K562 (cell line): ENCODE data around the gene SLC36A2. TPM values are rescaled to one million over a fixed set of nuclear protein-coding genes. Genes with fewer than 3 reads are reported as not detected.

ENCODE experiments used
- ATAC-seq: fragments of 200-7000 bp; cut with Tn5 transposase; 3 replicates; pipeline ENCODE4 v1.9.1; 2020; ENCODE audit warnings: moderate library complexity
- BruUV-seq: library from RNA; stranded (reverse); fragments of 400-500 nt; replicated peaks from 2 replicates; lab custom pipeline; 2021; lab: Mats Ljungman, UMichigan
- CTCF ChIA-PET: fragments of 300-600 bp; formaldehyde crosslinking; extraction: SDS; loops from one replicate; lab custom pipeline; 2021; ENCODE audit warnings: low intra/inter-chr PET ratio; lab: Yijun Ruan, JAX
- POLR2A ChIA-PET: fragments of 300-600, 350-650 bp; sonication (Branson Sonifier 250); formaldehyde crosslinking; extraction: SDS; loops from one replicate; lab custom pipeline; 2021; ENCODE audit warnings: antibody characterized with exemption, inconsistent platforms; lab: Yijun Ruan, JAX
- DNase-seq, 4 experiments: peaks; one replicate each; pipeline versions ENCODE4 v3.0.0 to v3.0.0-alpha.2; 2011 to 2018; ENCODE audit warnings: low spot score in 3 of 4, mixed read lengths in 3 of 4; ENCODE audit errors: extremely low read depth in 1 of 4
- FAIRE-seq: peaks from 2 replicates; lab custom pipeline; 2011; peaks lifted over from hg19 to GRCh38; lab: Jason Lieb, UNC
- H2AFZ ChIP-seq: 2 replicates; pipeline ENCODE4 v1.6.0; 2011; ENCODE audit warnings: low read depth, low read length, control low read depth, inconsistent platforms
- H3K27ac ChIP-seq: fragments of 200-600 bp; 3 replicates; pipeline ENCODE4 v1.8.0; 2011; ENCODE audit warnings: low read depth, mild to moderate bottlenecking, control low read depth, inconsistent platforms, low read length, moderate library complexity, mixed read lengths; ENCODE audit errors: extremely low read depth
- H3K27me3 ChIP-seq, 2 experiments: fragments of 300-600 bp in 1 of 2; 2 replicates in 1 of 2; 3 replicates in 1 of 2; pipeline versions ENCODE4 v1.6.0 to v1.8.0; 2011; ENCODE audit warnings: inconsistent platforms in 2 of 2, low read length in 2 of 2, mild to moderate bottlenecking in 1 of 2, mixed read lengths in 1 of 2, moderate library complexity in 1 of 2; ENCODE audit not compliant: control insufficient read depth in 2 of 2, insufficient read depth in 2 of 2
- H3K36me3 ChIP-seq: fragments of 300-600 bp; 3 replicates; pipeline ENCODE4 v1.8.0; 2011; ENCODE audit warnings: mild to moderate bottlenecking, low read length, inconsistent platforms; ENCODE audit not compliant: control insufficient read depth, insufficient read depth
- H3K4me1 ChIP-seq, 2 experiments: fragments of 200-600 bp in 1 of 2; replicated peaks in 1 of 2; 2 replicates in 1 of 2; 3 replicates in 1 of 2; pipeline versions ENCODE4 v1.5.1 to v1.8.0; 2011; ENCODE audit warnings: inconsistent platforms in 2 of 2, low read length in 2 of 2, mild to moderate bottlenecking in 1 of 2, mixed read lengths in 1 of 2, moderate library complexity in 1 of 2; ENCODE audit not compliant: control insufficient read depth in 2 of 2, insufficient read depth in 2 of 2
- H3K4me2 ChIP-seq: 2 replicates; pipeline ENCODE4 v1.6.1; 2011; ENCODE audit warnings: low read length, control low read depth, inconsistent platforms, mixed read lengths; ENCODE audit not compliant: insufficient read depth
- H3K4me3 ChIP-seq: fragments of 200-600 bp; sonication (generic), shearing (Covaris generic); 2 replicates; pipeline ENCODE4 v1.5.1; 2016; ENCODE audit warnings: control low read depth, inconsistent platforms
- H3K79me2 ChIP-seq: fragments of 200-600 bp; 3 replicates; pipeline ENCODE4 v1.8.0; 2011; ENCODE audit warnings: low read length, inconsistent platforms; ENCODE audit not compliant: control insufficient read depth, insufficient read depth
- H3K9ac ChIP-seq, 2 experiments: 2 replicates each; pipeline versions ENCODE4 v1.6.0 to v1.6.1; 2011; ENCODE audit warnings: low read depth in 2 of 2, low read length in 2 of 2, control low read depth in 1 of 2, inconsistent platforms in 1 of 2, mild to moderate bottlenecking in 1 of 2, mixed read lengths in 1 of 2; ENCODE audit not compliant: insufficient read depth in 1 of 2
- H3K9me1 ChIP-seq: one replicate; pipeline ENCODE4 v1.6.0; 2011; ENCODE audit warnings: inconsistent platforms, mild to moderate bottlenecking, low read length, moderate library complexity; ENCODE audit not compliant: control insufficient read depth, insufficient read depth
- H3K9me3 ChIP-seq: replicated peaks from 2 replicates; pipeline ENCODE4 v1.5.1; 2011; ENCODE audit warnings: low read depth, low read length, inconsistent platforms; ENCODE audit not compliant: control insufficient read depth, insufficient read depth
- H4K20me1 ChIP-seq: replicated peaks from 2 replicates; pipeline ENCODE4 v1.6.1; 2011; ENCODE audit warnings: low read length, inconsistent platforms, mixed read lengths; ENCODE audit not compliant: control insufficient read depth, insufficient read depth
- CEBPG ChIP-seq, 3 experiments: fragments of 200-800 bp in 1 of 3; sonication (Bioruptor generic) in 1 of 3; sonication (generic) in 1 of 3; formaldehyde crosslinking in 1 of 3; IDR thresholded peaks in 2 of 3; conservative IDR thresholded peaks in 1 of 3; 2 replicates each; pipeline versions ENCODE4 v1.6.1 to v1.8.0; 2016 to 2022; ENCODE audit warnings: missing compliant biosample characterization in 2 of 3, missing genetic modification characterization in 2 of 3, mild to moderate bottlenecking in 1 of 3, missing genetic modification reagents in 1 of 3
- ELF1 ChIP-seq: fragments of 200-800 bp; sonication (Bioruptor generic); IDR thresholded peaks from 2 replicates; pipeline ENCODE4 v1.6.1; 2016; ENCODE audit warnings: missing genetic modification characterization, missing compliant biosample characterization
- ETV6 ChIP-seq, 3 experiments: fragments of 150-350 bp in 1 of 3; sonication (generic) in 1 of 3; formaldehyde crosslinking in 1 of 3; IDR thresholded peaks; 2 replicates each; pipeline versions ENCODE4 v1.6.1 to v1.8.0; 2014 to 2022; ENCODE audit warnings: borderline replicate concordance in 2 of 3, low read depth in 2 of 3, antibody characterized with exemption in 1 of 3, low read length in 1 of 3, mild to moderate bottlenecking in 1 of 3, missing genetic modification reagents in 1 of 3
- EZH2 ChIP-seq: IDR thresholded peaks from 2 replicates; pipeline ENCODE4 v1.6.1; 2012; ENCODE audit warnings: low read depth, mild to moderate bottlenecking, inconsistent platforms, low read length, borderline replicate concordance
- FIP1L1 ChIP-seq: fragments of 200-400 bp; formaldehyde crosslinking; IDR thresholded peaks from 2 replicates; pipeline ENCODE4 v1.6.1; 2018; ENCODE audit warnings: mild to moderate bottlenecking, low read depth, low read length; ENCODE audit not compliant: poor library complexity, severe bottlenecking
- KDM5B ChIP-seq: fragments of 200-600 bp; sonication (generic); IDR thresholded peaks from 2 replicates; pipeline ENCODE4 v1.6.1; 2012; ENCODE audit warnings: low read depth, mild to moderate bottlenecking, moderate library complexity, low read length, control low read depth, inconsistent platforms; ENCODE audit not compliant: insufficient replicate concordance
- NFYB ChIP-seq: IDR thresholded peaks from 2 replicates; pipeline ENCODE4 v1.6.1; 2011; ENCODE audit warnings: mild to moderate bottlenecking, moderate library complexity; ENCODE audit not compliant: insufficient read length; ENCODE audit errors: extremely low read depth
- ZBTB8A ChIP-seq: fragments of 450-650 bp; IDR thresholded peaks from 2 replicates; pipeline ENCODE4 v1.6.1; 2018; ENCODE audit warnings: mild to moderate bottlenecking, moderate library complexity; ENCODE audit not compliant: partially characterized antibody
- ZNF431 ChIP-seq: sonication (generic); formaldehyde crosslinking; IDR thresholded peaks from 2 replicates; pipeline ENCODE4 v1.8.0; 2022; ENCODE audit warnings: mild to moderate bottlenecking, missing genetic modification reagents
- ZNF668 ChIP-seq: fragments of 250-450 bp; sonication (Bioruptor Pico); IDR thresholded peaks from 2 replicates; pipeline ENCODE4 v1.8.0; 2022; ENCODE audit warnings: mild to moderate bottlenecking, inconsistent platforms
- WGBS: fragments of 100-300 bp; shearing (Covaris generic); methylation state at CpG from one replicate; pipeline ENCODE4 v1.1.6; 2016; ENCODE audit warnings: low coverage, mixed read lengths; ENCODE audit not compliant: insufficient coverage; ENCODE audit errors: missing lambda C conversion rate; 5-methylcytosine and 5-hydroxymethylcytosine counted together
- in situ Hi-C: fragments of 300-500 bp; cut with MboI; formaldehyde crosslinking; loops from 4 replicates; pipeline ENCODE4 v1.15.0; 2018; ENCODE audit warnings: inconsistent platforms, mixed read lengths
- intact Hi-C: fragments of 100-400 bp; cut with micrococcal nuclease; formaldehyde crosslinking; loops from 2 replicates; pipeline ENCODE4 v1.14.2; 2022
- polyA plus RNA-seq, 8 experiments: library from polyadenylated mRNA; depleted of rRNA in 4 of 8; stranded (reverse) in 5 of 8; unstranded in 3 of 8; fragments of >200 nt; fragmentation: Nextera tagmentation in 2 of 8; fragmentation: Illumina TruSeq in 1 of 8; extraction: Ambion mirVana in 2 of 8; extraction: Trizol in 1 of 8; gene quantifications; 2 replicates each; pipeline versions ENCODE4 v1.2.1 to v1.2.3, GENCODE V29; 2011 to 2014; ENCODE audit warnings: inconsistent platforms in 1 of 8, missing spikeins in 1 of 8
- total RNA-seq, 7 experiments: library from RNA; depleted of rRNA in 6 of 7; stranded (reverse); fragments of >200 nt in 6 of 7; fragmentation: Illumina TruSeq in 2 of 7; extraction: Trizol in 2 of 7; gene quantifications; 2 replicates each; pipeline versions ENCODE4 v1.2.1 to v1.2.3, GENCODE V29; 2011 to 2021; ENCODE audit warnings: low replicate concordance in 1 of 7
- TF ChIP-seq, protein P1 (sequence below): fragments of 450-650 bp; IDR thresholded peaks from 2 replicates; pipeline ENCODE4 v1.6.1; 2016; ENCODE audit warnings: missing biosample characterization, missing genetic modification characterization
- TF ChIP-seq, protein P2 (sequence below), 2 experiments: IDR thresholded peaks in 1 of 2; conservative IDR thresholded peaks in 1 of 2; 2 replicates each; pipeline ENCODE4 v1.6.1; 2016; ENCODE audit warnings: low read depth in 2 of 2, mild to moderate bottlenecking in 1 of 2, missing compliant biosample characterization in 1 of 2, missing genetic modification characterization in 1 of 2, moderate library complexity in 1 of 2

The SLC36A2 gene
- total and polyA plus RNA-seq, 9 of the 15 experiments (the other 6 are each of a cell fraction or from before 2014, with no cell fraction given), result not detected

DNA sequence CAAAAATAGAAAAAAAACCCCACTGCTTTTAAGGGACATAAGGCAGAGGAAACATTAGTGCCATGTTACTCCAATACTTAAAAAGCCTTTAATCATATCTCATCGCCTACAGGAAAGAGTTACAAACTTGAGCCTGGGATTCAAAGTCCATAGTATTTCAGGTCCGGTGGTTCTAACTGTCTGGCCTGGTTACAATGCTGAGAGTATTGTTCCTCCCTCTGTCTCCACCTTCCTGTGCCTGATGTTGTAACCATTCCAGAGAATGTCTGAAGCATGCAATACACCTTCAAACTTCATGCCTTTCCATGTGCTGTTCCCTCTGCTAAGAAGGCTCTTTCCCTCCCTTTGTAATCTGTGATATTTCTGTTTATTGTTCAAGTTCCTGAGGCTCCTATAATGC, 41.6 kb upstream of the SLC36A2 start (continued):
- TF ChIP-seq KDM5B, result no peak
- TF ChIP-seq ETV6 (IDR thresholded peaks at IDR 0.05; ENCODE audit: borderline replicate concordance in 1 of 2, low read depth in 2 of 2, low read length in 1 of 2), result no peak
- TF ChIP-seq ETV6 (CRISPR knock-in tag; IDR thresholded peaks at IDR 0.05; ENCODE audit: borderline replicate concordance), result no peak
- no peak for TF ChIP-seq NFYB
- TF ChIP-seq FIP1L1, result no peak
- TF ChIP-seq ZNF431 (CRISPR knock-in tag), result no peak
- no peak for TF ChIP-seq CEBPG (CRISPR knock-in tag; IDR thresholded peaks at IDR 0.05)
- no peak for TF ChIP-seq CEBPG (tag; conservative IDR thresholded peaks at IDR 0.05 in 1 of 2, IDR thresholded peaks at IDR 0.05 in 1 of 2)

DNA sequence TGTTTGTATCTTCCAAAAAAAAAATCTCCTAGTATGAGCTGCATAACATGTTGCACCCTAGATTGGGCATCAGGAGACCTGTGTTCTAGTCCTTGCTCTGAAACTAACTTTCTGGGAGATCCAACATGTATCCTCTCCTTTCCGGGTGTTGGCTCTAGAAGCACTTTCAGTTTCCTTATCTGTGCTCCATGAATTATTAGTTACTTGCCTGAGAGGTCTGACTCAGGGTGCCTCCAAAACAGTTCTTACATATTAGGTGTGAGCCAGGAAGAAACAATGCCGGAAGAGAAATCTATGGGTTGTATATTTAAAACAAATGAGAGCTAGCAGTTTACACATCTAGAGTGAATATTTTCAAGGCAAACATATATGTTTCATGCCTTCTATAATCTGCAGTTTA, 36.7 kb upstream of the SLC36A2 start:
- H2AFZ ChIP-seq, result no peak overlapping the region
- no peak for DNase-seq
- CTCF ChIA-PET, result interaction anchor here (2.1 kb wide), 1 partner anchor 117 kb away, joined by 9 read pairs; no protein-coding TSS in a partner anchor

More for the DNA sequence above, 36.7 kb upstream of the SLC36A2 start:
- ATAC-seq, result no peak
- intact Hi-C loops, result loop anchor here (2.0 kb wide), 1 partner anchor 117 kb away; no protein-coding TSS in a partner anchor
- Histone ChIP-seq H4K20me1 (no peaks in the 10 kb centered on the region), H3K4me2 (no peak overlapping the region), H3K36me3 (no peaks in the 10 kb centered on the region), H3K4me3 (no peak overlapping the region), H3K79me2 (no peaks in the 10 kb centered on the region), H3K9ac (no peak overlapping the region), H3K27me3 (peaks cover 20 to 27% of the 10 kb centered on the region in 2 experiments), H3K4me1 (no peaks in the 10 kb centered on the region), H3K27ac (no peak overlapping the region), H3K9me3 (no peaks in the 10 kb centered on the region), H3K9me1 (no peaks in the 10 kb centered on the region)
- in situ Hi-C loops, result no loop called here
- POLR2A ChIA-PET, result interaction anchor here (0.8 to 1.5 kb wide), 2 partner anchors 14 to 39 kb away, joined by 3 to 4 read pairs; no protein-coding TSS in a partner anchor
- BruUV-seq, result no TSS peak
- 0% methylated on average over 2 of the region's 2 CpGs for WGBS
- TF ChIP-seq ELF1 (tag) (peak; percentile 42), ZNF668 (CRISPR knock-in tag) (no peak), ZBTB8A (no peak), EZH2 (no peak)
- TF ChIP-seq, protein P1, sequence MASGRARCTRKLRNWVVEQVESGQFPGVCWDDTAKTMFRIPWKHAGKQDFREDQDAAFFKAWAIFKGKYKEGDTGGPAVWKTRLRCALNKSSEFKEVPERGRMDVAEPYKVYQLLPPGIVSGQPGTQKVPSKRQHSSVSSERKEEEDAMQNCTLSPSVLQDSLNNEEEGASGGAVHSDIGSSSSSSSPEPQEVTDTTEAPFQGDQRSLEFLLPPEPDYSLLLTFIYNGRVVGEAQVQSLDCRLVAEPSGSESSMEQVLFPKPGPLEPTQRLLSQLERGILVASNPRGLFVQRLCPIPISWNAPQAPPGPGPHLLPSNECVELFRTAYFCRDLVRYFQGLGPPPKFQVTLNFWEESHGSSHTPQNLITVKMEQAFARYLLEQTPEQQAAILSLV, result no peak
- TF ChIP-seq, protein P2, sequence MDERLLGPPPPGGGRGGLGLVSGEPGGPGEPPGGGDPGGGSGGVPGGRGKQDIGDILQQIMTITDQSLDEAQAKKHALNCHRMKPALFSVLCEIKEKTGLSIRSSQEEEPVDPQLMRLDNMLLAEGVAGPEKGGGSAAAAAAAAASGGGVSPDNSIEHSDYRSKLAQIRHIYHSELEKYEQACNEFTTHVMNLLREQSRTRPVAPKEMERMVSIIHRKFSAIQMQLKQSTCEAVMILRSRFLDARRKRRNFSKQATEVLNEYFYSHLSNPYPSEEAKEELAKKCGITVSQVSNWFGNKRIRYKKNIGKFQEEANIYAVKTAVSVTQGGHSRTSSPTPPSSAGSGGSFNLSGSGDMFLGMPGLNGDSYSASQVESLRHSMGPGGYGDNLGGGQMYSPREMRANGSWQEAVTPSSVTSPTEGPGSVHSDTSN (CRISPR knock-in tag; IDR thresholded peaks at IDR 0.05; ENCODE audit: low read depth), result no peak
- TF ChIP-seq, protein P2 (tag; conservative IDR thresholded peaks at IDR 0.05; ENCODE audit: low read depth), result peak; percentile 76
- FAIRE-seq, result peak; percentile 65
